ENCODE measurements around the gene DPP10.
"Not testable (repeated sequence)": the region's sequence is repeated elsewhere in the genome, so short reads cannot be mapped to it uniquely, and the experiment has no call there.

The DPP10 gene

DNA sequence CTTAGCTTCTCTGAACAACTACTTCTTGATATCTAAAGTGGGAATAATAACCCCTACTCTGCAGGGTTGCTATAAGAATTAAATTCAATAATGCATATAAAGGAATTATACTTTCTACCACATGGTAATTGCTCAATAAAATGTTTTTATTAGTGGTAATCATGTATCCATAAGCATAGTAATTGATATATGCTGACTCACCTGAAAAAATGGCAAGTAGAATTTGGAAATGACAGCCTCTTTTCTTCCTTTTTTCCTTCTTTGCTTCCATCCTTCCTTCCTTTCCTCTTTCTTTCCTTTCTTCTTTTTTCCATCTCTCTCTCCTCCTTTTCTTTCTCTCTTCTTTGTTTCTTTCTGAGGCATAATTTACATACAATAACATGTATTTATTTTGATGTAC is 65.3 kb downstream of the DPP10 start:
- H3K27ac ChIP-seq: no peak overlapping the region
- TF ChIP-seq, protein P1, sequence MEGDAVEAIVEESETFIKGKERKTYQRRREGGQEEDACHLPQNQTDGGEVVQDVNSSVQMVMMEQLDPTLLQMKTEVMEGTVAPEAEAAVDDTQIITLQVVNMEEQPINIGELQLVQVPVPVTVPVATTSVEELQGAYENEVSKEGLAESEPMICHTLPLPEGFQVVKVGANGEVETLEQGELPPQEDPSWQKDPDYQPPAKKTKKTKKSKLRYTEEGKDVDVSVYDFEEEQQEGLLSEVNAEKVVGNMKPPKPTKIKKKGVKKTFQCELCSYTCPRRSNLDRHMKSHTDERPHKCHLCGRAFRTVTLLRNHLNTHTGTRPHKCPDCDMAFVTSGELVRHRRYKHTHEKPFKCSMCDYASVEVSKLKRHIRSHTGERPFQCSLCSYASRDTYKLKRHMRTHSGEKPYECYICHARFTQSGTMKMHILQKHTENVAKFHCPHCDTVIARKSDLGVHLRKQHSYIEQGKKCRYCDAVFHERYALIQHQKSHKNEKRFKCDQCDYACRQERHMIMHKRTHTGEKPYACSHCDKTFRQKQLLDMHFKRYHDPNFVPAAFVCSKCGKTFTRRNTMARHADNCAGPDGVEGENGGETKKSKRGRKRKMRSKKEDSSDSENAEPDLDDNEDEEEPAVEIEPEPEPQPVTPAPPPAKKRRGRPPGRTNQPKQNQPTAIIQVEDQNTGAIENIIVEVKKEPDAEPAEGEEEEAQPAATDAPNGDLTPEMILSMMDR (conservative IDR thresholded peaks at IDR 0.05): no peak

DNA sequence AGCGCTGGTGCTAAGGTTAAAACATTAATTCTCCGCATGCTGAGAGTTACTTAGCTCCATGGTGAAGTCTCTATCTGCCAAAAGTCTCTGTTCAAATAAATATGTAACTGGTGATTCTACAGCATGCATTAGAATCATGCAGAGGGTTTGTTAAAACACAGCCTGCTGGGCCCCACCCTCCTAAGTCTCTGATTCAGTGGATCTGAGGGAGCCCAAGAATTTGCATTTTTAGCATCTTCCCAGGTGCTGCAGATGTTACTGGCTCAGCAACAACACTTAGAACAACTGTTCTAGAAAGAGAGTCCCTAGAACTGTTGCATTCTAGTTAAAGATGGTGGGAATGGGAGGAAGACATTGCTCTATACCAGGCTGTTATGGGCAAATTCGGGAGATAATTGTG is 73.4 kb downstream of the DPP10 start:
- TF ChIP-seq, protein P1 (conservative IDR thresholded peaks at IDR 0.05): no peak
- H3K27ac ChIP-seq: no peak overlapping the region

DNA sequence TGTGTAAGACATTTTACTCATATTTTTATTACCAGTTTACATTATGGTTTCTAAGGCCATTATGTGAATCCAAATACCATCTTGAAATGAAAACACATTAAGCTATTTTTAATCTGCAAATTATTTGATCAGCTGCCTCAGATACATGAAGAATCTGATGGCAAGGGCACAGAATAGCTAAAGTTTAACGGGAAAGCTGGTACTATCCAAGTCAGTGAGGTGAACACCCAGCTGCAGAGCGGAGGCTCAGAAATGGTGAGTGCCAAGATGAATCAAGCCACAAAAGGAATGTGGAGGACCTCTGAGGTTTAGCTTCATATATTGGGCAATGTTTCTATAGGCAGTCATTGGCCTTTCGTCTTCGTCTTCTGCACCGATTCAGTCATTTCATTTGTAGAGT is 75.1 kb downstream of the DPP10 start:
- TF ChIP-seq, protein P1 (conservative IDR thresholded peaks at IDR 0.05): no peak
- H3K27ac ChIP-seq: no peak overlapping the region

DNA sequence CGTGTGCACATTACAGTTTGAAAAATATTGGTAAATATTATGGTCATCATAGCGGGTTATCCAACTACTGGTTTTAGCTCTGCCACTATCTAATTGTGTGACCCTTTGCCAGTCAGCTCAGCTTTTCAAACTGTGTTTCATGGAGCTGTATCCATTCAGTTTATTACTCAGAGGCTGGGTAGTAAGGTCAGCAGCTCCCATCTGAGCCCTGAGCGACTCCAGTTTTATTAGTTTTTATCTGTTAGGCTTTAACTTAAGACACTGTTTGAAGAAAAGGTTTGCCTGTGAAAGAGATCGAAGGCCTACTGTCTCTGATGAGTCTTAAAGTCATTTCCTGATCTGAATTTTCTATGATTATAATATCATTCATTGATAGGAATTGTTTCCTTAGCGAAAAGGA is 76.3 kb downstream of the DPP10 start:
- H3K27ac ChIP-seq: no peak overlapping the region
- TF ChIP-seq, protein P1 (conservative IDR thresholded peaks at IDR 0.05): no peak

DNA sequence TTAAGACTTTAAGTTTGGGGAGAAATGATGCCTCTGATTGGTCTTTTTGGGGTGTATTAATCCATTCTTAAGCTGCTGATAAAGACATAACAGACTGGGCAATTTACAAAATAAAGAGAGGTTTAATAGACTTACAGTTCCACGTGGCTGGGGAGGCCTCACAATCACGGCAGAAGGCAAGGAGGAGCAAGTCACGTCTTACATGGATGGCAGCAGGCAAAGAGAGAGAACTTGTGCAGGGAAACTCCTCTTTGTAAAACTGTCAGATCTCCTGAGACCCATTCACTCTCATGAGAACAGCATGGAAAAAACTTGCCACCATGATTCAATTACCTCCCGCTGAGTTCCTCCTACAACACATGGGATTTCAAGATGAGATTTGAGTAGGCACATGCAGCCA is 80.2 kb downstream of the DPP10 start:
- H3K27ac ChIP-seq: not testable (repeated sequence)

DNA sequence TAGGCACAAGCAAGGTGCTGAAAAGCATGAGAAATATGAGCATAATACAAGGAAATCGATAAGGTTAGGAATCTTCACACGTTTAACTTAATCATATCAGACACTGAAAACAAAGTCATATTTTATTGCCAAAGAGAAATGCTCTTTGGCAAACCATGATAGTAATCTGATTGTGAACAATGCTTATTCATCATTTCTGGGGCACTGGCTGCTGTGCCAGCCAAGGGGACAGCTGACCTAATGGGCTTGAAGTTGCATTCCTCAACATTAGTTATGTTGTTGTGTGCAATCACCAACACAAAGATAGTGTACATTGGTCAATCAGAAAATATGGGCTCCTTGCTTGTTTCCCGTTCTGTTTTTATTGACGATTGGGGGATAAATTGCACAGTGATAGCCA is 83.5 kb downstream of the DPP10 start:
- TF ChIP-seq, protein P1 (conservative IDR thresholded peaks at IDR 0.05): no peak
- no peak overlapping the region for H3K27ac ChIP-seq

DNA sequence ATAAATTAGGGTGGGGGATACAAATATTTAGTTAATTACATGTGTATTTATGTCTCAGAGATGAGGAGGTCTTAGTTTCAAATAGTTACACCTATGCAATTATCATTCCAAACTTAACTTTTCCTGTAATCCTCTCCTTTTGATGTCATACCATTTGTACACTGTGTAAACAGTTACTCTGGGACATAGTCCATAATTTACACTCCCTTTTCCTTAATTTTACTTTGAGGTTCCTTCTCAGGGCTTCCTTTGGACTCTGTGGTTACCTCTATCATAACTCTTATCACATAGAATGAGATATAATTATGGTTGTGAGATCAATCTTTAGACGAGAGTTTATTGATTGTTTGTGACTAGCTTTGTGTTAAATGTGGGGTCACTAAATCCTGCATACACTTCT is 84.4 kb downstream of the DPP10 start:
- TF ChIP-seq, protein P1 (conservative IDR thresholded peaks at IDR 0.05): no peak

DNA sequence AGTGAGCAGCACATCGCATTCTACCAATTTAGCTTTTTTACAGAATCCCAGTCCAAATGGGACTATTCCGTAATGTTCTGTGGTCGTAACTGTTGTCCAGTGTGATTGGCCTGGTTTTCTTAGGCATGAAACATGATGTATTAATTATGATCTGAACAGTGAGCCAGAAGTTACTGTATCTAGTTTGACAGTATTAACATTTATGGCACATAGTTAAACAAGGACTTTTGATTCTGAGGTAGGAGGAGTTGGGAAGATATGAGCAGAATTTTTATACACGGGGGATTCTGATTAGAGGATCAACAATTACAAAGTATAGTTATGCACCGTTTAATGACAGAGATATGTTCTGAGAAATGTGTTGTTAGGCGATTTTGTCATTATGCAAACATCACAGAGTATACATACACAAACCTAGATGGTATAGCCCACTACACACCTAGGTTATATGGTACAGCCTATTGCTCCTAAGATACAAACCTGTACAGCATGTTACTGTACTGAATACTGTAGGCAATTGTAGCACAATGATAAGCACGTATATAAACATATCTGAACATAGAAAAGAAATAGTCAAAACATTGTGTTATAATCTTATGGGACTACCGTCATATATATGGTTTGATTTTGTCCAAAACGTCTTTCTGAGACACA is 85.0 kb downstream of the DPP10 start:
- TF ChIP-seq, protein P1 (conservative IDR thresholded peaks at IDR 0.05): no peak
- no peak overlapping the region for H3K27ac ChIP-seq

More for the DNA sequence above, 84.4 kb downstream of the DPP10 start:
- no peak overlapping the region for H3K27ac ChIP-seq
